IMR-90 (cell line): ENCODE results near the gene SLC6A16. TPM values are rescaled to one million over a fixed set of nuclear protein-coding genes. Genes with fewer than 3 reads are reported as not detected.

Experiments
- ATAC-seq: fragments of 200-7000 bp; cut with Tn5 transposase; 2 replicates; pipeline ENCODE4 v1.9.1; 2020; ENCODE audit warnings: low read depth, mild to moderate bottlenecking, moderate library complexity
- BruUV-seq: library from RNA; stranded (reverse); fragments of 400-500 nt; replicated peaks from 2 replicates; lab custom pipeline; 2021; lab: Mats Ljungman, UMichigan
- CTCF ChIA-PET: fragments of 300-600 bp; formaldehyde crosslinking; extraction: SDS; loops from one replicate; lab custom pipeline; 2021; ENCODE audit warnings: antibody characterized with exemption; lab: Yijun Ruan, JAX
- POLR2A ChIA-PET: fragments of 300-600 bp; sonication (Branson Sonifier 250); formaldehyde crosslinking; loops from one replicate; lab custom pipeline; 2022; ENCODE audit warnings: antibody characterized with exemption; ENCODE audit not compliant: unreplicated experiment; lab: Charles Lee
- DNase-seq: peaks from one replicate; pipeline ENCODE4 v3.0.0; 2013
- H2AFZ ChIP-seq: replicated peaks from 2 replicates; pipeline ENCODE3; 2013; ENCODE audit warnings: low read length, mild to moderate bottlenecking; ENCODE audit not compliant: poor library complexity
- H2AK5ac ChIP-seq: 2 replicates; pipeline ENCODE4 v1.6.1; 2013; ENCODE audit warnings: low read depth, low read length, inconsistent platforms
- H2AK9ac ChIP-seq: replicated peaks from 2 replicates; pipeline ENCODE3; 2013; ENCODE audit warnings: mild to moderate bottlenecking, low read depth, low read length, moderate library complexity; ENCODE audit not compliant: poor library complexity
- H2BK120ac ChIP-seq: 2 replicates; pipeline ENCODE4 v1.6.1; 2013; ENCODE audit warnings: low read depth, low read length, inconsistent platforms
- H2BK15ac ChIP-seq: 3 replicates; pipeline ENCODE4 v1.6.1; 2013; ENCODE audit warnings: low read depth, low read length, inconsistent platforms
- H2BK20ac ChIP-seq: 2 replicates; pipeline ENCODE4 v1.6.1; 2013; ENCODE audit warnings: low read depth, mild to moderate bottlenecking, inconsistent platforms, low read length, moderate library complexity
- H2BK5ac ChIP-seq: 2 replicates; pipeline ENCODE4 v1.6.1; 2013; ENCODE audit warnings: mild to moderate bottlenecking, low read depth, low read length, inconsistent platforms; ENCODE audit not compliant: poor library complexity, severe bottlenecking
- H3K14ac ChIP-seq: replicated peaks from 2 replicates; pipeline ENCODE4 v1.6.1; 2013; ENCODE audit warnings: low read depth, low read length, inconsistent platforms
- H3K18ac ChIP-seq: 2 replicates; pipeline ENCODE4 v1.6.1; 2013; ENCODE audit warnings: low read depth, low read length, control low read depth
- H3K23ac ChIP-seq: 2 replicates; pipeline ENCODE4 v1.6.1; 2013; ENCODE audit warnings: low read depth, low read length, inconsistent platforms
- H3K27ac ChIP-seq: 2 replicates; pipeline ENCODE4 v1.5.1; 2013; ENCODE audit warnings: mild to moderate bottlenecking, control low read depth, low read length; ENCODE audit not compliant: insufficient read depth
- H3K27me3 ChIP-seq: 2 replicates; pipeline ENCODE4 v1.6.1; 2013; ENCODE audit warnings: low read length; ENCODE audit not compliant: control insufficient read depth, insufficient read depth
- H3K36me3 ChIP-seq: 2 replicates; pipeline ENCODE4 v1.6.1; 2013; ENCODE audit warnings: low read length, mixed read lengths; ENCODE audit not compliant: control insufficient read depth, insufficient read depth
- H3K4ac ChIP-seq: 2 replicates; pipeline ENCODE4 v1.6.1; 2013; ENCODE audit warnings: low read depth, low read length, inconsistent platforms
- H3K4me1 ChIP-seq: 2 replicates; pipeline ENCODE4 v1.6.1; 2013; ENCODE audit warnings: low read length, mixed read lengths; ENCODE audit not compliant: control insufficient read depth, insufficient read depth
- H3K4me2 ChIP-seq: 2 replicates; pipeline ENCODE4 v1.6.1; 2013; ENCODE audit warnings: low read depth, mild to moderate bottlenecking, control low read depth, low read length, moderate library complexity
- H3K4me3 ChIP-seq: 2 replicates; pipeline ENCODE4 v1.5.1; 2013; ENCODE audit warnings: low read depth, mild to moderate bottlenecking, control low read depth, low read length, moderate library complexity; ENCODE audit not compliant: insufficient read depth
- H3K56ac ChIP-seq: 2 replicates; pipeline ENCODE4 v1.6.1; 2013; ENCODE audit warnings: low read length, inconsistent platforms; ENCODE audit not compliant: insufficient read depth; ENCODE audit errors: extremely low read depth
- H3K79me1 ChIP-seq, 2 experiments: 2 replicates each; pipeline ENCODE4 v1.6.1; 2013; ENCODE audit warnings: low read length in 2 of 2, inconsistent platforms in 1 of 2, low read depth in 1 of 2
- H3K9ac ChIP-seq: 2 replicates; pipeline ENCODE4 v1.6.1; 2013; ENCODE audit warnings: low read depth, low read length, control low read depth
- H3K9me1 ChIP-seq: 2 replicates; pipeline ENCODE4 v1.6.1; 2013; ENCODE audit warnings: low read length, inconsistent platforms; ENCODE audit not compliant: insufficient read depth
- H3K9me3 ChIP-seq: 2 replicates; pipeline ENCODE4 v1.6.1; 2013; ENCODE audit warnings: low read length; ENCODE audit not compliant: control insufficient read depth, insufficient read depth
- H4K20me1 ChIP-seq: 2 replicates; pipeline ENCODE4 v1.6.1; 2013; ENCODE audit warnings: low read length, inconsistent platforms; ENCODE audit not compliant: insufficient read depth
- H4K5ac ChIP-seq: 2 replicates; pipeline ENCODE4 v1.6.1; 2013; ENCODE audit warnings: mild to moderate bottlenecking, low read depth, low read length, control low read depth
- H4K8ac ChIP-seq, 2 experiments: 2 replicates each; pipeline ENCODE4 v1.6.1; 2013; ENCODE audit warnings: low read depth in 2 of 2, low read length in 2 of 2, control low read depth in 1 of 2, inconsistent platforms in 1 of 2
- H4K91ac ChIP-seq: 2 replicates; pipeline ENCODE4 v1.6.1; 2013; ENCODE audit warnings: low read depth, low read length, inconsistent platforms; ENCODE audit not compliant: insufficient read depth
- CEBPB ChIP-seq: IDR thresholded peaks from 2 replicates; pipeline ENCODE4 v1.6.1; 2012; ENCODE audit warnings: low read depth, low read length, improper control_type of control experiment
- CHD1 ChIP-seq: IDR thresholded peaks from 2 replicates; pipeline ENCODE4 v1.6.1; 2012; ENCODE audit warnings: low read depth, low read length, improper control_type of control experiment
- CTCF ChIP-seq: conservative IDR thresholded peaks from 2 replicates; pipeline ENCODE4 v1.5.1; 2012; ENCODE audit warnings: mild to moderate bottlenecking, low read depth, low read length, improper control_type of control experiment
- FOS ChIP-seq: fragments of 150-350 bp; IDR thresholded peaks from 2 replicates; pipeline ENCODE4 v1.6.1; 2016; ENCODE audit warnings: low read depth, low read length
- MAFK ChIP-seq: IDR thresholded peaks from 2 replicates; pipeline ENCODE4 v1.6.1; 2012; ENCODE audit warnings: low read depth, low read length, improper control_type of control experiment
- MAZ ChIP-seq: IDR thresholded peaks from 2 replicates; pipeline ENCODE4 v1.6.1; 2012; ENCODE audit warnings: low read depth, mild to moderate bottlenecking, low read length, improper control_type of control experiment, moderate library complexity, borderline replicate concordance
- MXI1 ChIP-seq: IDR thresholded peaks from 2 replicates; pipeline ENCODE4 v1.6.1; 2012; ENCODE audit warnings: low read depth, mild to moderate bottlenecking, low read length, moderate library complexity, borderline replicate concordance
- NFE2L2 ChIP-seq: fragments of 150-350 bp; IDR thresholded peaks from 2 replicates; pipeline ENCODE4 v1.6.1; 2016; ENCODE audit warnings: low read depth, mild to moderate bottlenecking, low read length
- POLR2A ChIP-seq: IDR thresholded peaks from 2 replicates; pipeline ENCODE4 v1.6.1; 2012; ENCODE audit warnings: mild to moderate bottlenecking, low read depth, low read length
- RAD21 ChIP-seq: IDR thresholded peaks from 2 replicates; pipeline ENCODE4 v1.6.1; 2012; ENCODE audit warnings: low read length, improper control_type of control experiment
- RCOR1 ChIP-seq: IDR thresholded peaks from 2 replicates; pipeline ENCODE4 v1.6.1; 2012; ENCODE audit warnings: mild to moderate bottlenecking, low read length, improper control_type of control experiment; ENCODE audit not compliant: insufficient replicate concordance
- RFX5 ChIP-seq: IDR thresholded peaks from 2 replicates; pipeline ENCODE4 v1.8.0; 2012; ENCODE audit warnings: low read depth, mild to moderate bottlenecking, low read length, moderate library complexity
- SMC3 ChIP-seq: fragments of 150-350 bp; IDR thresholded peaks from 2 replicates; pipeline ENCODE4 v1.6.1; 2016; ENCODE audit warnings: low read depth, mild to moderate bottlenecking, antibody characterized with exemption, low read length, moderate library complexity
- USF2 ChIP-seq: fragments of 150-350 bp; IDR thresholded peaks from 2 replicates; pipeline ENCODE4 v1.6.1; 2017; ENCODE audit warnings: mild to moderate bottlenecking, antibody characterized with exemption, low read length, low read depth
- WGBS, 2 experiments: methylation state at CpG; one replicate each; pipeline versions ENCODE4 v1.1.5 to v1.1.7; 2013; ENCODE audit warnings: missing lambda C conversion rate in 2 of 2; ENCODE audit not compliant: insufficient read length in 1 of 2; ENCODE audit errors: extremely low coverage in 2 of 2; 5-methylcytosine and 5-hydroxymethylcytosine counted together
- dilution Hi-C: fragments of 300-500 bp; cut with HindIII; formaldehyde crosslinking; loops from one replicate; pipeline ENCODE4 v1.14.3; 2018; ENCODE audit warnings: low sequenced_read_pairs; ENCODE audit not compliant: unreplicated experiment
- in situ Hi-C: fragments of 300-500 bp; cut with MboI; formaldehyde crosslinking; loops from 3 replicates; pipeline ENCODE4 v1.14.3; 2019; ENCODE audit warnings: low sequenced_read_pairs, inconsistent platforms, mixed read lengths
- intact Hi-C: fragments of 100-400 bp; cut with micrococcal nuclease; formaldehyde crosslinking; loops from 2 replicates; pipeline ENCODE4 v1.10.0; 2022
- polyA plus RNA-seq, 3 experiments: library from polyadenylated mRNA; depleted of rRNA; stranded (reverse); fragments of >200 nt; gene quantifications; 2 replicates each; pipeline ENCODE4 v1.2.3, GENCODE V29; 2012; ENCODE audit warnings: low replicate concordance in 1 of 3
- total RNA-seq: library from RNA; depleted of rRNA; stranded (reverse); fragments of >200 nt; gene quantifications from 2 replicates; pipeline ENCODE4 v1.2.3, GENCODE V29; 2012
- TF ChIP-seq, protein P1 (sequence below): fragments of 150-350 bp; IDR thresholded peaks from 2 replicates; pipeline ENCODE4 v1.6.1; 2016; ENCODE audit warnings: low read depth, mild to moderate bottlenecking, low read length, moderate library complexity, borderline replicate concordance

Gene SLC6A16
- total and polyA plus RNA-seq, 2 of the 4 experiments (the other 2 are of a cell fraction) = 0.18 to 0.89 TPM

DNA sequence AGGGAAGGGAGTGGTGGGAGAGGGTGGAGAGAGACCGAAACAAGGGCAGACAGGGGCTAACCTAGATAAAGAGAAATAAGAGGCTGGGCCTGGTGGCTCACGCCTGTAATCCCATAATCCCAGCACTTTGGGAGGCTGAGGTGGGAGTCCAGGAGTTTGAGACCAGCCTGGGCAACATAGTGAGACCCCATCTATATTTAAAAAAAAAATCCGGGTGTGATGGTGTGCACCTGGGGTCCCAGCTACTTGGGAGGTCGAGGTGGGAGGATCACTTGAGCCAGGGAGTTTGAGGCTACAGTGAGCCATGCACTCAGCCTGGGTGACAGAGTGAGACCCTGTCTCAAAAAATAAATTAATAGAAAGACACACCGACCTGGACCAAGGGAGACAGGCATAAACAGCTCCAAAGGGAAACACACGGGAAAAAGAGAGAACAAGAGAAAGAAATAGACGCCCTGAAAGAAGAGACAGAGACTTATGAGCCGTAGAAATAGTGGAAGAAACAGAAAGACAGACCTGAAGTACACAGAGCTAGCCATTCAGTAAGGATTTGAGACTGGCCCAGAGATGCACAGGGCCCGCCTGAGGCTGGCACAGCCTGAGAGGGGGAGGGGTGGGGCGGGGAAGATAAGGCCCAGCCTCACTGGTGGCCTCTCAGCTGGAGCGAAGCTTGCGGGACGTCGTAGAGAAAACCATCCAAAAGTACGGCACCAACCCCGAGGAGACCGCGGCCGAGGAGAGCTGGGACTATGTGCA, 12.5 kb upstream of the SLC6A16 start:
- Histone ChIP-seq H2AFZ (no peak overlapping the region), H2BK20ac (no peak overlapping the region), H3K14ac (no peak overlapping the region), H3K23ac (no peak overlapping the region), H2BK5ac (no peak overlapping the region), H3K4me1 (no peaks in the 10 kb centered on the region), H3K56ac (no peak overlapping the region), H3K36me3 (peaks cover 26% of the 10 kb centered on the region), H3K4me2 (no peak overlapping the region), H3K18ac (no peak overlapping the region), H3K9ac (no peak overlapping the region), H3K9me3 (no peaks in the 10 kb centered on the region), H4K8ac (no peak overlapping the region), H4K91ac (no peak overlapping the region), H3K9me1 (0 out of 2 replicates have a peak, but pooled peaks cover 3% of the 10 kb centered on the region), H4K5ac (no peak overlapping the region), H3K4me3 (no peak overlapping the region), H4K20me1 (peaks cover 5% of the 10 kb centered on the region; the same call in 1 of the 2 replicates), H3K27ac (no peak overlapping the region), H3K4ac (no peak overlapping the region), H2AK9ac (peak overlapping the region; percentile 42), H2AK5ac (no peak overlapping the region), H2BK120ac (no peak overlapping the region), H3K79me1 (peaks cover 0 to 2% of the 10 kb centered on the region in 2 experiments; a peak in 1 of 4 replicates), H2BK15ac (no peak overlapping the region), H3K27me3 (no peaks in the 10 kb centered on the region)
- ATAC-seq (no peak), DNase-seq (no peak)
- in situ Hi-C loops (no loop called here), intact Hi-C loops (no loop called here), dilution Hi-C loops (no loop called here)
- CTCF ChIA-PET = no interaction called here
- POLR2A ChIA-PET = no interaction called here
- BruUV-seq = no TSS peak
- 84% methylated on average over 8 of the region's 19 CpGs; no CpG with 5 or more reads in 1 of the 2 experiments for WGBS, 2 experiments
- TF ChIP-seq RFX5 (no peak), CHD1 (no peak), RAD21 (no peak), CTCF (no peak), FOS (no peak), MAZ (no peak), USF2 (no peak), CEBPB (no peak), NFE2L2 (no peak), SMC3 (no peak), MXI1 (no peak), POLR2A (no peak), RCOR1 (no peak), MAFK (no peak)
- TF ChIP-seq, protein P1, sequence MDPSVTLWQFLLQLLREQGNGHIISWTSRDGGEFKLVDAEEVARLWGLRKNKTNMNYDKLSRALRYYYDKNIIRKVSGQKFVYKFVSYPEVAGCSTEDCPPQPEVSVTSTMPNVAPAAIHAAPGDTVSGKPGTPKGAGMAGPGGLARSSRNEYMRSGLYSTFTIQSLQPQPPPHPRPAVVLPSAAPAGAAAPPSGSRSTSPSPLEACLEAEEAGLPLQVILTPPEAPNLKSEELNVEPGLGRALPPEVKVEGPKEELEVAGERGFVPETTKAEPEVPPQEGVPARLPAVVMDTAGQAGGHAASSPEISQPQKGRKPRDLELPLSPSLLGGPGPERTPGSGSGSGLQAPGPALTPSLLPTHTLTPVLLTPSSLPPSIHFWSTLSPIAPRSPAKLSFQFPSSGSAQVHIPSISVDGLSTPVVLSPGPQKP = no peak
